Keratinocyte (primary cell): Measurements from ENCODE around the gene TNFAIP3. TPM values are rescaled to one million over a fixed set of nuclear protein-coding genes. Genes with fewer than 3 reads are reported as not detected.
"Not testable (repeated sequence)": the region's sequence is repeated elsewhere in the genome, so short reads cannot be mapped to it uniquely, and the experiment has no call there.

Source experiments
- DNase-seq: peaks from one replicate; pipeline ENCODE4 v3.0.0-alpha.2; 2011; ENCODE audit warnings: low read depth, missing footprints, low spot score
- FAIRE-seq: peaks from 2 replicates; lab custom pipeline; 2011; peaks lifted over from hg19 to GRCh38; lab: Jason Lieb, UNC
- H2AFZ ChIP-seq: 2 replicates; pipeline ENCODE4 v1.6.0; 2012; ENCODE audit warnings: low read length, control low read depth, inconsistent platforms; ENCODE audit not compliant: control insufficient read depth
- H3K27ac ChIP-seq: 2 replicates; pipeline ENCODE4 v1.5.1; 2011; ENCODE audit warnings: low read length; ENCODE audit not compliant: control insufficient read depth, insufficient read depth
- H3K27me3 ChIP-seq: 3 replicates; pipeline ENCODE4 v1.6.0; 2011; ENCODE audit warnings: low read length; ENCODE audit not compliant: control insufficient read depth, insufficient read depth; ENCODE audit errors: extremely low read depth
- H3K36me3 ChIP-seq, 2 experiments: 2 replicates in 1 of 2; 3 replicates in 1 of 2; pipeline ENCODE4 v1.5.1; 2011; ENCODE audit warnings: low read length in 2 of 2, mild to moderate bottlenecking in 1 of 2; ENCODE audit not compliant: control insufficient read depth in 2 of 2, insufficient read depth in 2 of 2; ENCODE audit errors: extremely low read depth in 1 of 2
- H3K4me1 ChIP-seq: 3 replicates; pipeline ENCODE4 v1.5.1; 2011; ENCODE audit warnings: low read length; ENCODE audit not compliant: control insufficient read depth, insufficient read depth; ENCODE audit errors: extremely low read depth
- H3K4me2 ChIP-seq: 3 replicates; pipeline ENCODE4 v1.6.0; 2011; ENCODE audit warnings: low read depth, low read length; ENCODE audit not compliant: control insufficient read depth, insufficient read depth; ENCODE audit errors: extremely low read depth
- H3K4me3 ChIP-seq, 3 experiments: fragments of 200-600 bp in 1 of 3; sonication (generic) in 1 of 3; 2 replicates in 2 of 3; 3 replicates in 1 of 3; pipeline ENCODE4 v1.5.1; 2011 to 2016; ENCODE audit warnings: low read length in 3 of 3, mild to moderate bottlenecking in 3 of 3, control low read depth in 2 of 3, inconsistent platforms in 1 of 3, low read depth in 1 of 3, mixed read lengths in 1 of 3, mixed run types in 1 of 3, moderate library complexity in 1 of 3; ENCODE audit not compliant: control insufficient read depth in 2 of 3, insufficient read depth in 2 of 3; ENCODE audit errors: extremely low read depth in 1 of 3
- H3K79me2 ChIP-seq: 2 replicates; pipeline ENCODE4 v1.6.0; 2012; ENCODE audit warnings: low read length; ENCODE audit not compliant: control insufficient read depth, insufficient read depth
- H3K9ac ChIP-seq: 3 replicates; pipeline ENCODE4 v1.6.0; 2011; ENCODE audit warnings: low read length; ENCODE audit not compliant: control insufficient read depth, insufficient read depth; ENCODE audit errors: extremely low read depth
- H3K9me1 ChIP-seq: 3 replicates; pipeline ENCODE4 v1.6.0; 2011; ENCODE audit warnings: low read length; ENCODE audit not compliant: control insufficient read depth, insufficient read depth; ENCODE audit errors: extremely low read depth
- H3K9me3 ChIP-seq: 2 replicates; pipeline ENCODE4 v1.5.1; 2012; ENCODE audit warnings: low read depth, low read length; ENCODE audit not compliant: control insufficient read depth
- H4K20me1 ChIP-seq: 3 replicates; pipeline ENCODE4 v1.6.0; 2011; ENCODE audit warnings: low read length; ENCODE audit not compliant: control insufficient read depth, insufficient read depth; ENCODE audit errors: extremely low read depth
- EZH2 ChIP-seq: IDR thresholded peaks from one replicate; pipeline ENCODE4 v1.6.1; 2012; ENCODE audit warnings: inconsistent platforms, mild to moderate bottlenecking, low read length, moderate library complexity
- dilution Hi-C: fragments of 300-500 bp; cut with MboI; formaldehyde crosslinking; loops from one replicate; pipeline ENCODE4 v1.7.0; 2020; ENCODE audit warnings: low sequenced_read_pairs; ENCODE audit not compliant: extremely low pct_ligation_motif_present
- polyA plus RNA-seq, 5 experiments: library from polyadenylated mRNA; depleted of rRNA in 3 of 5; stranded (reverse) in 3 of 5; stranded (forward) in 1 of 5; unstranded in 1 of 5; fragments of >200 nt; gene quantifications; 1 replicate in 1 of 5; 2 replicates in 3 of 5; 3 replicates in 1 of 5; pipeline versions ENCODE4 v1.2.1 to v1.2.3, GENCODE V29; 2011 to 2012; ENCODE audit warnings: missing spikeins in 2 of 5, low read depth in 1 of 5, low replicate concordance in 1 of 5
- TF ChIP-seq, protein P1 (sequence below), 3 experiments: IDR thresholded peaks in 1 of 3; conservative IDR thresholded peaks in 1 of 3; optimal IDR thresholded peaks in 1 of 3; 2 replicates in 2 of 3; 3 replicates in 1 of 3; pipeline versions ENCODE3 to v1.5.1; 2011; ENCODE audit warnings: low read length in 3 of 3, mild to moderate bottlenecking in 3 of 3, moderate library complexity in 2 of 3, control low read depth in 1 of 3, inconsistent platforms in 1 of 3; ENCODE audit not compliant: insufficient read depth in 2 of 3; ENCODE audit errors: extremely low read depth in 1 of 3

Gene TNFAIP3
- polyA plus RNA-seq, 1 donor (not counting 4 experiments of a cell fraction or from before 2014, with no cell fraction given) = 141 TPM

DNA sequence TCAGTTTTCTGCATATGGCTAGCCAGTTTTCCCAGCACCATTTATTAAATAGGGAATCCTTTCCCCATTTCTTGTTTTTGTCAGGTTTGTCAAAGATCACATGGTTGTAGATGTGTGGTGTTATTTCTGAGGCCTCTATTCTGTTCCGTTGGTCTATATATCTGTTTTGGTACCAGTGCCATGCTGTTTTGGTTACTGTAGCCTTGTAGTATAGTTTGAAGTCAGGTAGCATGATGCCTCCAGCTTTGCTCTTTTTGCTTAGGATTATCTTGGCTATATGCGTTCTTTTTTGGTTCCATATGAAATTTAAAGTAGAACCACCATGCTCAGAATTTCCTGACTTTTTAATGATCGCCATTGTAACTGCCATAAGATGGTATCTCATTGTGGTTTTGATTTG is 19.2 kb downstream of the TNFAIP3 start:
- H2AFZ ChIP-seq, H3K9me3 ChIP-seq, dilution Hi-C loops, H3K9me1 ChIP-seq, H3K27ac ChIP-seq, DNase-seq, H3K27me3 ChIP-seq, H3K4me2 ChIP-seq, H3K4me3 ChIP-seq, FAIRE-seq, H4K20me1 ChIP-seq, H3K9ac ChIP-seq, H3K79me2 ChIP-seq, H3K4me1 ChIP-seq: not testable (repeated sequence)
- peaks cover 11% of the 10 kb centered on the region in 2 experiments for H3K36me3 ChIP-seq

GRCh38 chr6:137890983-137891537 is 24.0 kb downstream of the TNFAIP3 start:
- Histone ChIP-seq H3K27me3 (no peaks in the 10 kb centered on the region), H4K20me1 (no peaks in the 10 kb centered on the region)
- dilution Hi-C loops = no loop called here

More at GRCh38 chr6:137890983-137891537, 24.0 kb downstream of the TNFAIP3 start:
- H3K9ac ChIP-seq = no peak overlapping the region
- no peaks in the 10 kb centered on the region for H3K9me1 ChIP-seq
- no peaks in the 10 kb centered on the region for H3K36me3 ChIP-seq
- no peak overlapping the region for H3K4me2 ChIP-seq
- H3K79me2 ChIP-seq = no peaks in the 10 kb centered on the region
- TF ChIP-seq, protein P1, sequence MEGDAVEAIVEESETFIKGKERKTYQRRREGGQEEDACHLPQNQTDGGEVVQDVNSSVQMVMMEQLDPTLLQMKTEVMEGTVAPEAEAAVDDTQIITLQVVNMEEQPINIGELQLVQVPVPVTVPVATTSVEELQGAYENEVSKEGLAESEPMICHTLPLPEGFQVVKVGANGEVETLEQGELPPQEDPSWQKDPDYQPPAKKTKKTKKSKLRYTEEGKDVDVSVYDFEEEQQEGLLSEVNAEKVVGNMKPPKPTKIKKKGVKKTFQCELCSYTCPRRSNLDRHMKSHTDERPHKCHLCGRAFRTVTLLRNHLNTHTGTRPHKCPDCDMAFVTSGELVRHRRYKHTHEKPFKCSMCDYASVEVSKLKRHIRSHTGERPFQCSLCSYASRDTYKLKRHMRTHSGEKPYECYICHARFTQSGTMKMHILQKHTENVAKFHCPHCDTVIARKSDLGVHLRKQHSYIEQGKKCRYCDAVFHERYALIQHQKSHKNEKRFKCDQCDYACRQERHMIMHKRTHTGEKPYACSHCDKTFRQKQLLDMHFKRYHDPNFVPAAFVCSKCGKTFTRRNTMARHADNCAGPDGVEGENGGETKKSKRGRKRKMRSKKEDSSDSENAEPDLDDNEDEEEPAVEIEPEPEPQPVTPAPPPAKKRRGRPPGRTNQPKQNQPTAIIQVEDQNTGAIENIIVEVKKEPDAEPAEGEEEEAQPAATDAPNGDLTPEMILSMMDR (optimal IDR thresholded peaks at IDR 0.05 in 1 of 3, IDR thresholded peaks at IDR 0.05 in 1 of 3, conservative IDR thresholded peaks at IDR 0.05 in 1 of 3; ENCODE audit: extremely low read depth in 1 of 3, insufficient read depth in 2 of 3, low read length in 3 of 3) = no peak
- TF ChIP-seq EZH2 = no peak
- H3K4me1 ChIP-seq = peaks cover 36% of the 10 kb centered on the region
- no peak overlapping the region for H3K27ac ChIP-seq
- H3K4me3 ChIP-seq = no peak overlapping the region
- no peak for DNase-seq
- H2AFZ ChIP-seq = no peak overlapping the region
- no peak for FAIRE-seq
- no peaks in the 10 kb centered on the region for H3K9me3 ChIP-seq
